Tibial nerve (tissue), 4 donors: ENCODE data around the gene OR1D2.

ENCODE experiments used
- CTCF ChIP-seq, 5 experiments: fragments of 200-600 bp in 3 of 5; fragments of 450-650 bp in 2 of 5; sonication (generic) in 3 of 5; IDR thresholded peaks; one replicate each; pipeline ENCODE4 v1.5.1; 2016 to 2019; ENCODE audit warnings: antibody characterized with exemption in 5 of 5, mild to moderate bottlenecking in 3 of 5, moderate library complexity in 2 of 5
- EP300 ChIP-seq, 2 donors: sonication (generic); formaldehyde crosslinking; IDR thresholded peaks; one replicate each; pipeline ENCODE4 v1.6.1; 2017; ENCODE audit warnings: antibody characterized with exemption in 2 of 2, mild to moderate bottlenecking in 1 of 2

DNA sequence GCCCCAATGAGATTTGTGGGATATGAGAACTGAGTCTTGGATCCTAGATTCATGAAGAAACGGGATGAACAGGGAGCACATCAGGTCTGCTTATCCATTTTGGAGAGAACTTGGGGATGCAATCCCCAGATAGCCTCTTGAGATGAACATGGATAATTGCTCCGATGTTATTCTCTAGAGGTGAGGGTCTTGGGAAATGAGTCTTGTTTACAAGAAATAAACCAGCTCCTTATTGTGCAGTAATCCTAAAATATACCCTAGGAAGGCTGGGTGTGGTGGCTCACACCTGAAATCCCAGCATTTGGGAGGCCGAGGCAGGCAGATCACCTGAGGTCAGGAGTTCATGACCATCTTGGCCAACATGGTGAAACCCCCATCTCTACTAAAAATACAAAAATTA lies at the start of gene OR1D2:
- TF ChIP-seq CTCF (IDR thresholded peaks at IDR 0.05) = no peak
- no peak for TF ChIP-seq EP300 (IDR thresholded peaks at IDR 0.05)
